Subcutaneous adipose tissue (tissue), 4 donors: ENCODE measurements around the gene SMG5. TPM values are rescaled to one million over a fixed set of nuclear protein-coding genes. Genes with fewer than 3 reads are reported as not detected.

Source experiments
- CTCF ChIP-seq: fragments of 450-650 bp; IDR thresholded peaks from one replicate; pipeline ENCODE4 v1.5.1; 2016; ENCODE audit warnings: low read depth, mild to moderate bottlenecking, control low read depth, antibody characterized with exemption, moderate library complexity
- total RNA-seq, 4 donors: library from RNA; depleted of rRNA; stranded (reverse); fragments of >200 nt; gene quantifications; one replicate each; pipeline ENCODE4 v1.1.0, GENCODE V29; 2016

SMG5 gene
- total RNA-seq, 4 donors from 2014 or later, result 26.6 to 48.6 (median 37.3) TPM

- no peak for TF ChIP-seq CTCF
Observed at GRCh38 chr1:156244712-156245111, 37.9 kb downstream of the SMG5 start.

- TF ChIP-seq CTCF, result no peak
Observed at GRCh38 chr1:156244126-156244525, 38.5 kb downstream of the SMG5 start.

GRCh38 chr1:156242738-156243137 lies 39.9 kb downstream of the SMG5 start:
- TF ChIP-seq CTCF, result no peak

GRCh38 chr1:156241926-156242325 lies 40.7 kb downstream of the SMG5 start, which contains the start of gene BGLAP:
Gene BGLAP (plus strand): TSS chr1:156242184. CDS start chr1:156242232, 48 bp downstream.
- TF ChIP-seq CTCF, result no peak

- TF ChIP-seq CTCF, result no peak
Observed at GRCh38 chr1:156241311-156241811, 41.3 kb downstream of the SMG5 start.

- no peak for TF ChIP-seq CTCF
Observed at GRCh38 chr1:156238248-156238647, 44.4 kb downstream of the SMG5 start.

- no peak for TF ChIP-seq CTCF
Observed at GRCh38 chr1:156236164-156236563, 46.5 kb downstream of the SMG5 start.
